Measurements from ENCODE around the gene CDC42.

Gene CDC42

DNA sequence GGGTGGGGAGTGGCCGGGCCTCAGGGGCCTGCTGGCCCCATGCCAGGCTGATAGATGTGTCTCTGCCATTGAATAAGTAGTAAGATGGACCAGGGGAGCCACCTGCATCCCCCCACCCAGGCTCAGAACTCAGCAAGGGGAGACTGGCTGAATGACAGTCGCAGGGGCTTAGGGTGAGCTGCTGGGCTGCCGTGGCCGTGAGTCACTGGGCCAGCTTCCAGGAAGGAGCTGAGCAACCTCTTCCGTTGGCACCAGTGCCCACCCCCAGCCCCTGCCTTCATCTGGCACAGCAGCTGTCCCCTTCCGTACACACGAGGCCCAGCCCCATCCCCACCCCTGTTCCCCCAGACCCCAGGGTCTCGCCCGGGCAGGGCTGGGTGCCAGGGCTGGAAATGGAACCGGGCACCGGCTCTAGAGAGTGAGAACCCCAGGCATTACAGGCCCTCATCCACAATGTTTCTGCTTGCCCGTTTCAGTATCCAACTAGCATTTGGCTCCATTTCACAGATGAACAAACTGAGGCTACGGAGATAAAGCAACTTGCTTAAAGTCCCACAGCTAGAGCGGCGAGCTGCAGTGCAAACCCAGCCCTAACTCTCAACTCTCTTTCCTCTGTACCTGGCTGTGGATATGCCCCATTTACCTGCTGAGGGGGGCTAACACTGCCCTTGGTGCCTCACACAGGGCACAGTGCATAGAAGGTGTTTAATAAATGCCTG, 80.2 kb downstream of the CDC42 start:
- peak; percentile 78 for DNase-seq

DNA sequence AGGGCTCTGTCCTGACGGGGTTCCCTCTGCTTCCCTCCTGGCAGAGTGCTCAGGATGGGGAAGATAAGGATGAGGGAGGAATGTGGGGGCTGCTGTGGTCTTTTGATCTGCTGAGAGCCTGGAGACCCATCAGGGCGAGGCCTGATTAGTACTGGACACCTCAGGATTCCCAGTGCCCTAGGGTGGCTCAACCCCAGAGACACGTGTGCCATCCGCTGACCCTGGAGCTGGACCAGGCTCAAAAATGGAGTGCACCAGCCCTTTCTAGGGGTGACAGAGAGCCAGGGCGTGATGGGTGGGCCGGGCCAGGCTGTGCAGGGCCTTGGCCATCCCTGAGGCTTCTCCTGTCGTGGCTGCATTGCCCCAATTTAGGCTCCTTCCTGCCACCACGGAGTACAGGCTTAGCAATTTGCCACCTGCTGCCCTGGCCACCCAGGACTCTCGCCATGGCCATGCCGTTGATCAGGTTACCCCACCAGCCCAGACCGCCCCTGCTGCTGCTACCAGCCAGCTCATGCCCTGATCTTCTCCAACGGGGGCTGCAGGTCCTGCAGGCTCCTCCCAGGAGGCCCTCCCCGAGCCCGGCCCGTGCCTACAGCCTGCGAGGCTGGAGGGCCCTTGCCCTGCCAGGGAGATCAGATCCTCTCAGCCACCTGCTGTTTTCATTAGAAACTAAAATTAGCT, 80.9 kb downstream of the CDC42 start:
- no peak for DNase-seq

DNA sequence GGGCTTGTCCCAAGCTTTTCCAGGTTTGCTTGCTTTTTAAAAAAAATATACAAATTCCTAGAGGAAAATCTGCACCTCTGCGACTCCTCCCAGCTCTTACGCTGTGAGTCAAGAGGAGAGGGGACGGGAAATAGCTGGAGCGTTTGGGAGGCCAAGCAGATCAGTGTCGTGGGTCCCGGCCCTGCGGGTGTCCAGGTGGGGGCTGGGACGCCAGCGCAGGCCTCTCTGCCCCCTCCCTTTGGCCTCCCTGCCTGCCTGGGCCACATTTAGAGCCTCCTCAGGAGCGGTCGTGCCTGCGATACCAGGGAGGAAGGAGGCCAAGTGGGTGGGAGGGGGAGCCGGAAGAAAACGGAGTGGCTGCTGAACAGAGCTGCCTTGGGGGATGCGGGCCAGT, 81.4 kb downstream of the CDC42 start:
- no peak for DNase-seq

DNA sequence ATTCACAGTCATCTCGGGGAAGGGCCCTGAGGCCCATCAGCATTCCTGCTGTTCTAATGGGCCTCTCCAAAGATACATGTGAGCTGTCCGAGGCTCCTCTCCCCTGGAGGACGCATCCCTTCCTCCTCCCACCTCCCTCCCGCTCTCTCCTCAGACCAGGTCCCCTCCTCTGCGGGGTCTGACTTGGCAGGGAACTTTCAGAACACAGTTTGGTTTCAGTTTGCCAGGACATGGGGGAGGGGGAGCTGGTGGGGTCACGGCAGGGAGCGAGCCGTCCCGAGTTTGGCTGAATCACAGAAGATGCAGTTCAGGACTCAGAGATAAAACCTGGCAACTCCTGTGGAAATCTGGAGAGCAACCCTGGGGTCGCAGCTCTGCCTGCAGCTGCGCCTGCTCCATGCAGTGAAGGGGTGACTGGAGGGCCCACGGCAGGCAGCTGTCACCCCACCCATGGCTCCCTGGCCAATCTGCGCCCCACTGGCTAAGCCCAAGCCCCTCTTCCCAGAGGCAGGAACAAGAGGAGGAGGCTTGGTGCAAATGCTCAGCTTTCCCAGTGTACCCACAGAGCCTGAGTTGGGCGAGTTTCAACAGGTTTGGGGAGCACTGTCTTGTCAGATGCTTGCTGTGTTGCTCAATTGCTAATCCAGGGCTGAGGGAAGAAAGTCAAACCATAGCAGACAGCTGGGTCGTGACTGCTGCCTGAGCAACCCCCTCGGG, 84.7 kb downstream of the CDC42 start:
- no peak for DNase-seq

DNA sequence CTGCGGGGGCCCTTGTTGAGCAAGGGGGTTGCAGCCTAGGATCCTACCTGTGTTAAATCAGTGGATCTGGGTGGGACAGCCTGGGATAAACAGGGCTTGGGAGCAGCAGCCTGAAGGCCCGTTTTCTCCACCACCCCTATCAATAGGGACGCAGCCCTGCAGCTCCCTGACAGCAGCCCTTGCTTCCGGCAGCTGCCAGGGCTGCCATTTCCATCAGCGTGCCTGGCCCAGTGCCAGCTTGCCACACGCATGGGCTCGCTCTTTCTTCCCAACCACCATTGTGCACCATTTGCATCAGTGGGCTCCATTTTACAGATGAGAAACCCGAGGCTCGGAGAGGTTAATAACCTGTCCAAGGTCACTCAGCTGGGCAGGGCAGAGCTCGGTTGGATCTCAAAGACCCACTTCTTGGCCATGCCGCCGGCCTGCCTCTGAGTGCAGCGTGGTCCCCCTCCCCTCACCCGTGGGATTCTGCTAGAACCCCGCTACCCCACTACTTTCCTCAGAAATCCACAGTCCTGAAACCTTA, 86.6 kb downstream of the CDC42 start:
- no peak for DNase-seq

DNA sequence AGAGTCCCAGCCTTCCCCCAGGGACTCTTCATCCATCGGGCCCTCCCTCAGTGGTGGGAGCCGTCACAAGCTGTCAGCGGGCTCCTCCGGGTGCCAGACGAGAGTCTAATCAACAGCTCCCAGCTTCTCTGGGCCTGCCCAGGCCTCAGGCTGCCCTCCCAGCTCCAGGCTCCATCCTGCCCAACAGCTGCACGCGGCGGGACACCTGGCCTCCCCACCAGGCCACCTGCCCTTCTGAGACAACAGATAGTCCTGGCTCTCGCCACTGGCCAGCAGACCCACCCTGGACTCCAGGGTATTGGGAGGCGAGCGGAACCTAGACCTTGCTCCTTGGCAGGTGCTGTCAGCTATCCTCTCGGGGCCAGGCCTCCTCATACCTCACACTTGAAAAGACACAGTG, 87.3 kb downstream of the CDC42 start:
- no peak for DNase-seq

All from EL (cell line).